ENCODE data around the gene KCNIP3. TPM values are rescaled to one million over a fixed set of nuclear protein-coding genes. Genes with fewer than 3 reads are reported as not detected.

The KCNIP3 gene
- total RNA-seq, 1 donor from 2014 or later: 0.39 TPM

DNA sequence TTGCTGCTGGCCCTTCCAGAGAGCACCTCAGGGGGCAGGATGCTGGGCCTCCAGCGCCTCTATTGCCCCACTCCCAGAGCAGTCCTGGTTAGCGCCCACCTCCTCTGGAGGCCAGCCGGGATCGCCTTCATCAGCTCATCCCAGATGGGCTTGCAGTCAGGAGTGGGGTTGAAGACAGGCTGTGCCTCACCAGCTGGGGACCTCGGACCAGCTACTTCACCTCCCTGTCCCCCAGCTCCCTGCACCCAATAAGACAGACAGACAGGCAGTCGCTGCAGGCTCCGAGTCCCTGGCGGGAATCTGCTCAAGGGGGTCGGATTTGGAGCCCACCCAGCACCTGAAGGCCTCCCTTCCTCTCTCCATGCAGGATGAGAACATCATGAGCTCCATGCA lies 86.5 kb downstream of the KCNIP3 start:
- DNase-seq (ENCODE audit: low spot score): no peak

DNA sequence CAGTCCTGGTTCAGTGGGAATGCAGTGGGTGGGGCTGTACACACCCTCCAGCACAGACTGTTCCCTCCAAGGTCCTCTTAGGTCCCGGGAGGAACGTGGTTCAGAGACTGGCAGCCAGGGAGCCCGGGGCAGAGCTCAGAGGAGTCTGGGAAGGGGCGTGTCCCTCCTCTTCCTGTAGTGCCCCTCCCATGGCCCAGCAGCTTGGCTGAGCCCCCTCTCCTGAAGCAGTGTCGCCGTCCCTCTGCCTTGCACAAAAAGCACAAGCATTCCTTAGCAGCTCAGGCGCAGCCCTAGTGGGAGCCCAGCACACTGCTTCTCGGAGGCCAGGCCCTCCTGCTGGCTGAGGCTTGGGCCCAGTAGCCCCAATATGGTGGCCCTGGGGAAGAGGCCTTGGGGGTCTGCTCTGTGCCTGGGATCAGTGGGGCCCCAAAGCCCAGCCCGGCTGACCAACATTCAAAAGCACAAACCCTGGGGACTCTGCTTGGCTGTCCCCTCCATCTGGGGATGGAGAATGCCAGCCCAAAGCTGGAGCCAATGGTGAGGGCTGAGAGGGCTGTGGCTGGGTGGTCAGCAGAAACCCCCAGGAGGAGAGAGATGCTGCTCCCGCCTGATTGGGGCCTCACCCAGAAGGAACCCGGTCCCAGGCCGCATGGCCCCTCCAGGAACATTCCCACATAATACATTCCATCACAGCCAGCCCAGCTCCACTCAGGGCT lies 87.9 kb downstream of the KCNIP3 start:
- H3K36me3 Mint-ChIP-seq (ENCODE audit: low read depth): no peaks in the 10 kb centered on the region
- no peaks in the 10 kb centered on the region for H3K9me3 Mint-ChIP-seq
- H3K27me3 Mint-ChIP-seq (ENCODE audit: low read depth): peaks cover 3% of the 10 kb centered on the region
- intact Hi-C loops (cut with micrococcal nuclease): no loop called here
- H3K27ac Mint-ChIP-seq: no peak overlapping the region
- no peak for DNase-seq (ENCODE audit: low spot score)
- no peak overlapping the region for H3K4me3 Mint-ChIP-seq (ENCODE audit: low read depth)
- H3K4me1 Mint-ChIP-seq (ENCODE audit: low read depth): peaks cover 2% of the 10 kb centered on the region

More for the DNA sequence above, 86.5 kb downstream of the KCNIP3 start:
- H3K4me3 Mint-ChIP-seq (ENCODE audit: low read depth): no peak overlapping the region
- peaks cover 5% of the 10 kb centered on the region for H3K27me3 Mint-ChIP-seq (ENCODE audit: low read depth)
- H3K4me1 Mint-ChIP-seq (ENCODE audit: low read depth): no peaks in the 10 kb centered on the region
- H3K27ac Mint-ChIP-seq: no peak overlapping the region
- no peaks in the 10 kb centered on the region for H3K9me3 Mint-ChIP-seq
- intact Hi-C loops (cut with micrococcal nuclease): no loop called here
- H3K36me3 Mint-ChIP-seq (ENCODE audit: low read depth): no peaks in the 10 kb centered on the region

DNA sequence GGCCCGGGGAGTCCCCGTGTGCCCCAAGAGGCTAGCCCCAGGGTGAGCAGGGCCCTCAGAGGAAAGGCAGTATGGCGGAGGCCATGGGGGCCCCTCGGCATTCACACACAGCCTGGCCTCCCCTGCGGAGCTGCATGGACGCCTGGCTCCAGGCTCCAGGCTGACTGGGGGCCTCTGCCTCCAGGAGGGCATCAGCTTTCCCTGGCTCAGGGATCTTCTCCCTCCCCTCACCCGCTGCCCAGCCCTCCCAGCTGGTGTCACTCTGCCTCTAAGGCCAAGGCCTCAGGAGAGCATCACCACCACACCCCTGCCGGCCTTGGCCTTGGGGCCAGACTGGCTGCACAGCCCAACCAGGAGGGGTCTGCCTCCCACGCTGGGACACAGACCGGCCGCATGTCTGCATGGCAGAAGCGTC lies 88.4 kb downstream of the KCNIP3 start:
- Mint-ChIP-seq H3K9me3 (no peaks in the 10 kb centered on the region), H3K27ac (no peak overlapping the region), H3K27me3 (ENCODE audit: low read depth) (peaks cover 3% of the 10 kb centered on the region), H3K36me3 (ENCODE audit: low read depth) (no peaks in the 10 kb centered on the region), H3K4me1 (ENCODE audit: low read depth) (peaks cover 2% of the 10 kb centered on the region), H3K4me3 (ENCODE audit: low read depth) (no peak overlapping the region)
- DNase-seq (ENCODE audit: low spot score): no peak
- intact Hi-C loops (cut with micrococcal nuclease): no loop called here

GRCh38 chr2:95386031-95386430 lies 88.9 kb downstream of the KCNIP3 start:
- peaks cover 2% of the 10 kb centered on the region for H3K27me3 Mint-ChIP-seq (ENCODE audit: low read depth)
- intact Hi-C loops (cut with micrococcal nuclease): no loop called here
- no peak overlapping the region for H3K4me3 Mint-ChIP-seq (ENCODE audit: low read depth)
- H3K9me3 Mint-ChIP-seq: no peaks in the 10 kb centered on the region
- H3K36me3 Mint-ChIP-seq (ENCODE audit: low read depth): no peaks in the 10 kb centered on the region
- no peak for DNase-seq (ENCODE audit: low spot score)
- no peak overlapping the region for H3K27ac Mint-ChIP-seq
- H3K4me1 Mint-ChIP-seq (ENCODE audit: low read depth): peaks cover 2% of the 10 kb centered on the region

- DNase-seq (ENCODE audit: low spot score): no peak
- Mint-ChIP-seq H3K27ac (no peak overlapping the region), H3K9me3 (no peaks in the 10 kb centered on the region), H3K4me1 (ENCODE audit: low read depth) (peaks cover 2% of the 10 kb centered on the region), H3K36me3 (ENCODE audit: low read depth) (no peaks in the 10 kb centered on the region), H3K27me3 (ENCODE audit: low read depth) (no peaks in the 10 kb centered on the region), H3K4me3 (ENCODE audit: low read depth) (no peak overlapping the region)
- intact Hi-C loops (cut with micrococcal nuclease): no loop called here
Measured at GRCh38 chr2:95387358-95387757, 90.2 kb downstream of the KCNIP3 start.

DNA sequence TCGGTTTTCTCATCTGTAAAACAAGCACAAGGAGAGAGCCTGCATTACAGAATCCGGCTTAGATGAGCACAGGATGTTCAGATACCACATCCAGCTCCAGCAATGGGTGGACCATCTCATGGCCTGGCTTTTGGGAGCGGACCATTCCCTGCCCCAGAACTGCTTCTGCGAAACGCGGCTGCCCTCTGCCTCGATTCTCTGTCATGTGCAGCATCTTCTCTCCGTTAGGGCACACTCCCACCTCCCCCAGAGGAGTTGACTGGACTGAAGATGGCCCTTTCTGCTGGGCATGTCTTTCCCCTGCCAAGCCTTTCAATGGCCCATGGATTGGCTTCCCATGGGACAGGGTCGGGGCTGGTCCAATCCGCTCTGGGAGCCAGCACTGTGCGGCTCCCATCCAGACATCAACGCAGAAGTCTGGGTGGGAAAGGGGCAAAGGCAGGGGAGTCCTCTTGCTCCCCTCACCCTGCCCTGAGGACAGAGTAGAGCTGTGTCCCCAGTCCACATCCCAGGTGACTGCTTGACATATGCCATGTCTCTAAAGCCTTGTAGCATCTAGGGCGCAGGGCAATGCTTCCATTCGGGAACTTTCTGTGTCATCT lies 91.0 kb downstream of the KCNIP3 start:
- Mint-ChIP-seq H3K9me3 (no peaks in the 10 kb centered on the region), H3K4me3 (ENCODE audit: low read depth) (no peak overlapping the region), H3K27ac (no peak overlapping the region), H3K36me3 (ENCODE audit: low read depth) (no peaks in the 10 kb centered on the region), H3K27me3 (ENCODE audit: low read depth) (no peaks in the 10 kb centered on the region), H3K4me1 (ENCODE audit: low read depth) (peaks cover 2% of the 10 kb centered on the region)
- intact Hi-C loops (cut with micrococcal nuclease): loop anchor here (2.0 kb wide), 1 partner anchor 341 kb away; no protein-coding TSS in a partner anchor
- DNase-seq (ENCODE audit: low spot score): no peak

DNA sequence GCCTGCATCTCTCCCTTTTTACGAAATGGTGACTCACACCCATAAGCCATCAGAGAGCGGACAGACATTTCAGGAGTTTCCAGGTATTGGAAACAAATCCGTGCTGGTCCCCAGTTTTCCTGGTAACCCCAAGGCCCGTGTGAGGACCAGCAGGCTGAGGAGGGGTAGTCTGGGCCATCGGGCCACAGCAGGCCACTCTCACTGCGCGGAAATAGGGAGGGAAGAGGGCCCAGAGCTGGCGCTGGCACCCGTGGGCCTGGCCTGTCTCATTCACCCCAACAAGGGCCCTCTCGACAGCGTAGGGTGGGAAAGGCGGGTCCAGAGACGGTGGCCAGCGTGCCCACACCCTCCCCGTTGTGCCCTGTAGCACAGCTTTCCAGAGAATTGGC lies 91.7 kb downstream of the KCNIP3 start:
- Mint-ChIP-seq H3K36me3 (ENCODE audit: low read depth) (no peaks in the 10 kb centered on the region), H3K27ac (no peak overlapping the region), H3K27me3 (ENCODE audit: low read depth) (no peaks in the 10 kb centered on the region), H3K4me3 (ENCODE audit: low read depth) (no peak overlapping the region), H3K4me1 (ENCODE audit: low read depth) (peaks cover 2% of the 10 kb centered on the region), H3K9me3 (no peaks in the 10 kb centered on the region)
- intact Hi-C loops (cut with micrococcal nuclease): loop anchor here (2.0 kb wide), 1 partner anchor 340 kb away; no protein-coding TSS in a partner anchor
- no peak for DNase-seq (ENCODE audit: low spot score)

DNA sequence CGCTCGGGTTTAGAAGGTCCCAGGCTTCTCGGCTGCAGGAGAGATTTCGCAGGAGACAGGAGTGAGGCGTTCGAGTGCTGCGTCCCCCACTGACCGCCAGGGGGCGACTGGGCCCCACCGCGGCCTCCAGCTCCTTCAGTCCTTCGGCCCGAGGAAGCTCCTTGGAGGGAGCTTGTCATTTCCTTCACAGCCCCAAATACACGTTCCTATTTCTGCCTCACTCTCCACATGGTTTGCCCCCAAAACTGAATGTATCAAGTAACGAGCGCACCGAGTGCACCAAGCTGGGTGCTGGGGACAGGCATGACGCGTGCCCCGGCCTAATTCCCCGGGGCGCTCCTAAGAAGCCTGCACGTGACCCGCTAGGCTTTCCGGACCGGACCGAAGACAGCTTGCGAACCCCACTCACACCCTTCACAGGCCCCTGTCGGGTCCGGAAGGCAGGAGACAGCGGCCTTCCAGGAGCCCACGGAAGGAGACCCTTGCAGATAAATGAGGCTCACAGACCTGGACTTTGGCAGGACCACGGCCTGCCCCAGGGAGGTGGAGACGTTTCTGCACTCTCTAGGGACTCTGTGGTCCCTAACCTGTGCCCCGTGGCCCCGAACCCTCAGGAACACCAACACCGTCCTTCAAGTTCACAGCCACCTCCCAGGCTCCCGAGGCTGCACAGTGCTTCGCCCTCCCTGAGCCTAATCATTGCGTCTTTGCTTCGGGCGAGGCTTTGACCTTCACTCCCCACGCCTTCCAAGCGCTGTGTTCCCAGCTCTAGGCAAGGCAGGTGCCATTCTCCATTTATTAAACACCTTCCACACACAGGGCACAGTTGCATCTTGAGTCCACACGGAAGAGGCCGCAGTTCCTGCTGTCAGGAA lies 92.3 kb downstream of the KCNIP3 start:
- no peaks in the 10 kb centered on the region for H3K27me3 Mint-ChIP-seq (ENCODE audit: low read depth)
- H3K9me3 Mint-ChIP-seq: no peaks in the 10 kb centered on the region
- H3K4me3 Mint-ChIP-seq (ENCODE audit: low read depth): no peak overlapping the region
- peaks cover 2% of the 10 kb centered on the region for H3K4me1 Mint-ChIP-seq (ENCODE audit: low read depth)
- H3K36me3 Mint-ChIP-seq (ENCODE audit: low read depth): no peaks in the 10 kb centered on the region
- intact Hi-C loops (cut with micrococcal nuclease): loop anchor here (2.0 kb wide), 1 partner anchor 339 kb away; no protein-coding TSS in a partner anchor
- H3K27ac Mint-ChIP-seq: no peak overlapping the region
- DNase-seq (ENCODE audit: low spot score): peak; percentile 49

- Mint-ChIP-seq H3K36me3 (ENCODE audit: low read depth) (no peaks in the 10 kb centered on the region), H3K9me3 (no peaks in the 10 kb centered on the region), H3K27ac (no peak overlapping the region), H3K4me3 (ENCODE audit: low read depth) (no peak overlapping the region), H3K4me1 (ENCODE audit: low read depth) (peaks cover 2% of the 10 kb centered on the region), H3K27me3 (ENCODE audit: low read depth) (no peaks in the 10 kb centered on the region)
- no peak for DNase-seq (ENCODE audit: low spot score)
- intact Hi-C loops (cut with micrococcal nuclease): no loop called here
Measured at GRCh38 chr2:95390272-95390880, 93.2 kb downstream of the KCNIP3 start.

- intact Hi-C loops (cut with micrococcal nuclease): no loop called here
- Mint-ChIP-seq H3K4me3 (ENCODE audit: low read depth) (no peak overlapping the region), H3K4me1 (ENCODE audit: low read depth) (peaks cover 2% of the 10 kb centered on the region), H3K27me3 (ENCODE audit: low read depth) (no peaks in the 10 kb centered on the region), H3K9me3 (no peaks in the 10 kb centered on the region), H3K36me3 (ENCODE audit: low read depth) (no peaks in the 10 kb centered on the region), H3K27ac (no peak overlapping the region)
- no peak for DNase-seq (ENCODE audit: low spot score)
Measured at GRCh38 chr2:95390881-95391321, 93.8 kb downstream of the KCNIP3 start.

DNA sequence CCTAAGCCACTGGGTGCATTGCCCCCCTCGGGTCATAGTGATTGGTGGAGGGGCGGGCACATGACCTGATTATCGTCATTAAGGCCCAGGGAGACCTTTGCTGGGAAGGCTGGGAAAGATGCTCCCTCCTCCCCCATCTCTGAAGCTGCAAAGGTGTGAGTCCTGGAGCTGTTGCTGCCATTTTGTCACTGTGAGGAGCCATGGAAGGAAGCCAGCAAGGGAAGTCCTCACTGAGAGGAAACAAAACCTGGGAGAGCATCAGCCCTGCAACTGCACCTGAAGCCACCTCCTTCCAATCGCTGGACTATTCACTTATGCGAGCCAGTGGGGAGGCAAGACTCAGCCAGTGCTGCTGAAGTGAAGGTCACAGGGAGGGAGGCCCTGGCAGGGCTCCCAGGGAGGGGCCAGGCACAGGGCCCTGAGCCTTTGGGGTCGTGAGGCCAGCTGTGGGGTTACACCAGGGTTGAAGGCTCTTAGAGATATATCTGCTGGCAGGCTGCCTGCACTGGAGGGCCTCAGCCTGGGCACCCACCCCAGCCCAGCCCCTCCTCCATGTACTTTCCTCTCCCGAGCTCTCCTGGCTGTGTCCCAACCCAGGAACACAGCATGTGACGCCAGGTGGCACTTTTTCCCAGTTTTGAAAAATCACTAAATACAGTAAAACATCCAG lies 94.6 kb downstream of the KCNIP3 start:
- intact Hi-C loops (cut with micrococcal nuclease): no loop called here
- no peaks in the 10 kb centered on the region for H3K9me3 Mint-ChIP-seq
- H3K4me3 Mint-ChIP-seq (ENCODE audit: low read depth): no peak overlapping the region
- H3K27ac Mint-ChIP-seq: no peak overlapping the region
- H3K36me3 Mint-ChIP-seq (ENCODE audit: low read depth): no peaks in the 10 kb centered on the region
- H3K4me1 Mint-ChIP-seq (ENCODE audit: low read depth): peaks cover 2% of the 10 kb centered on the region
- no peak for DNase-seq (ENCODE audit: low spot score)
- no peaks in the 10 kb centered on the region for H3K27me3 Mint-ChIP-seq (ENCODE audit: low read depth)

GRCh38 chr2:95392320-95392719 lies 95.2 kb downstream of the KCNIP3 start:
- no peaks in the 10 kb centered on the region for H3K36me3 Mint-ChIP-seq (ENCODE audit: low read depth)
- no peaks in the 10 kb centered on the region for H3K9me3 Mint-ChIP-seq
- intact Hi-C loops (cut with micrococcal nuclease): no loop called here
- no peak overlapping the region for H3K27ac Mint-ChIP-seq
- peaks cover 2% of the 10 kb centered on the region for H3K4me1 Mint-ChIP-seq (ENCODE audit: low read depth)
- no peak overlapping the region for H3K4me3 Mint-ChIP-seq (ENCODE audit: low read depth)
- no peaks in the 10 kb centered on the region for H3K27me3 Mint-ChIP-seq (ENCODE audit: low read depth)
- DNase-seq (ENCODE audit: low spot score): no peak

Data from activated T-helper 2 cell treated with anti-CD3 and anti-CD28 coated beads, Interferon-gamma antibody, Interleukin-2, Interleukin-4, amounts not matched to agents 10 μg/mL and 5 μg/mL and 100 μg/mL, durations not matched to agents 14 hours and 24 hours and 36 hours (primary cell).